Measurements from ENCODE around the gene SLC8A3. TPM values are rescaled to one million over a fixed set of nuclear protein-coding genes. Genes with fewer than 3 reads are reported as not detected.

Gene SLC8A3
- total and polyA plus RNA-seq, 9 of the 15 experiments (the other 6 are each of a cell fraction or from before 2014, with no cell fraction given), result not detected

GRCh38 chr14:70237710-70238109 lies 49.0 kb upstream of the SLC8A3 start (continued):
- TF ChIP-seq ATF2 (CRISPR knock-in tag; IDR thresholded peaks at IDR 0.05) (no peak), TAF1 (IDR thresholded peaks at IDR 0.05; ENCODE audit: control insufficient read depth, extremely low read depth, insufficient read depth, low read length, severe bottlenecking) (peak; percentile 32), RBM17 (IDR thresholded peaks at IDR 0.05; ENCODE audit: borderline replicate concordance, low read depth, low read length) (no peak), NKRF (IDR thresholded peaks at IDR 0.05; ENCODE audit: borderline replicate concordance) (no peak), GATAD2B (IDR thresholded peaks at IDR 0.05; ENCODE audit: borderline replicate concordance) (peak; percentile 80; the same call in 1 of the 2 replicates), ELF4 (CRISPR knock-in tag; IDR thresholded peaks at IDR 0.05) (no peak), SMARCA5 (IDR thresholded peaks at IDR 0.05) (no peak), CCNT2 (IDR thresholded peaks at IDR 0.05; ENCODE audit: borderline replicate concordance, extremely low read depth, insufficient read length, low read depth, low read length) (peak; percentile 88), CSDE1 (IDR thresholded peaks at IDR 0.05) (no peak), SMARCB1 (IDR thresholded peaks at IDR 0.05; ENCODE audit: insufficient read length, low read depth) (no peak), TRIM28 (IDR thresholded peaks at IDR 0.05) (peak; percentile 83), ZNF146 (CRISPR knock-in tag; IDR thresholded peaks at IDR 0.05; ENCODE audit: unreplicated experiment) (no peak), ILF3 (IDR thresholded peaks at IDR 0.05; ENCODE audit: borderline replicate concordance) (0 out of 2 replicates have a peak, but pooled peaks have one; percentile 29), E2F4 (CRISPR knock-in tag; IDR thresholded peaks at IDR 0.05; ENCODE audit: low read depth) (no peak), ZNF134 (CRISPR knock-in tag; conservative IDR thresholded peaks at IDR 0.05) (peak; percentile 91), CBX5 (IDR thresholded peaks at IDR 0.05; ENCODE audit: borderline replicate concordance, low read depth) (peak; percentile 43; the same call in 1 of the 2 replicates), U2AF2 (optimal IDR thresholded peaks at IDR 0.05; ENCODE audit: low read depth, low read length) (no peak), MCM5 (IDR thresholded peaks at IDR 0.05; ENCODE audit: low read depth) (no peak), ZNF507 (tag; conservative IDR thresholded peaks at IDR 0.05) (no peak), ZNF780A (CRISPR knock-in tag; IDR thresholded peaks at IDR 0.05) (no peak)
- TF ChIP-seq, protein P1, sequence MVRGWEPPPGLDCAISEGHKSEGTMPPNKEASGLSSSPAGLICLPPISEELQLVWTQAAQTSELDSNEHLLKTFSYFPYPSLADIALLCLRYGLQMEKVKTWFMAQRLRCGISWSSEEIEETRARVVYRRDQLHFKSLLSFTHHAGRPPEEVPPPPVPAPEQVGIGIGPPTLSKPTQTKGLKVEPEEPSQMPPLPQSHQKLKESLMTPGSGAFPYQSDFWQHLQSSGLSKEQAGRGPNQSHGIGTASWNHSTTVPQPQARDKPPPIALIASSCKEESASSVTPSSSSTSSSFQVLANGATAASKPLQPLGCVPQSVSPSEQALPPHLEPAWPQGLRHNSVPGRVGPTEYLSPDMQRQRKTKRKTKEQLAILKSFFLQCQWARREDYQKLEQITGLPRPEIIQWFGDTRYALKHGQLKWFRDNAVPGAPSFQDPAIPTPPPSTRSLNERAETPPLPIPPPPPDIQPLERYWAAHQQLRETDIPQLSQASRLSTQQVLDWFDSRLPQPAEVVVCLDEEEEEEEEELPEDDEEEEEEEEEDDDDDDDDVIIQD (CRISPR knock-in tag; IDR thresholded peaks at IDR 0.05), result no peak
- TF ChIP-seq, protein P2, sequence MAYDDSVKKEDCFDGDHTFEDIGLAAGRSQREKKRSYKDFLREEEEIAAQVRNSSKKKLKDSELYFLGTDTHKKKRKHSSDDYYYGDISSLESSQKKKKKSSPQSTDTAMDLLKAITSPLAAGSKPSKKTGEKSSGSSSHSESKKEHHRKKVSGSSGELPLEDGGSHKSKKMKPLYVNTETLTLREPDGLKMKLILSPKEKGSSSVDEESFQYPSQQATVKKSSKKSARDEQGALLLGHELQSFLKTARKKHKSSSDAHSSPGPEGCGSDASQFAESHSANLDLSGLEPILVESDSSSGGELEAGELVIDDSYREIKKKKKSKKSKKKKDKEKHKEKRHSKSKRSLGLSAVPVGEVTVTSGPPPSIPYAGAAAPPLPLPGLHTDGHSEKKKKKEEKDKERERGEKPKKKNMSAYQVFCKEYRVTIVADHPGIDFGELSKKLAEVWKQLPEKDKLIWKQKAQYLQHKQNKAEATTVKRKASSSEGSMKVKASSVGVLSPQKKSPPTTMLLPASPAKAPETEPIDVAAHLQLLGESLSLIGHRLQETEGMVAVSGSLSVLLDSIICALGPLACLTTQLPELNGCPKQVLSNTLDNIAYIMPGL (CRISPR knock-in tag; IDR thresholded peaks at IDR 0.05), result no peak
